GM19025 (cell line): ENCODE results near the gene BCAS4.

Source experiments
- ATAC-seq: cut with Tn5 transposase; IDR thresholded peaks from one replicate; pipeline ENCODE4 v1.9.1; 2021; ENCODE audit warnings: mild to moderate bottlenecking, low read depth, moderate library complexity; ENCODE audit not compliant: unreplicated experiment

The BCAS4 gene

DNA sequence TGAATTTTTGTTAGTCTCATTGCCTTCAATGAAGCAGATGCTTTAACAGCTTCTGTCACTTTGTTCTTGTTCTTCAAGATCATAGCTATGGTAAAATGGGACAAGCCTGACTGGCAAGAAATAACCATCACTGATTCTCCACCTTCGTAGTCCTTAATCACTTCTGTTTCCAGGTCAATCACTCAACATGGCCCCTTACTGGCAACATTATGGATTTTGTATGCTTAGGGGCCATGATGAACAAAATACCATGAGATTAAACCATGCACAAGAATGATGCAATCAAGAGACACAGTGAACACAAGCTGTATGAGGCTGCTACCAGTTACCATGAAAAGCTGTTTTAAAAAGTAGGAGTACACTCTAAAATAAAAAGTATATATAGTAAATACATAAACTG, 103.6 kb downstream of the BCAS4 start:
- no peak for ATAC-seq

DNA sequence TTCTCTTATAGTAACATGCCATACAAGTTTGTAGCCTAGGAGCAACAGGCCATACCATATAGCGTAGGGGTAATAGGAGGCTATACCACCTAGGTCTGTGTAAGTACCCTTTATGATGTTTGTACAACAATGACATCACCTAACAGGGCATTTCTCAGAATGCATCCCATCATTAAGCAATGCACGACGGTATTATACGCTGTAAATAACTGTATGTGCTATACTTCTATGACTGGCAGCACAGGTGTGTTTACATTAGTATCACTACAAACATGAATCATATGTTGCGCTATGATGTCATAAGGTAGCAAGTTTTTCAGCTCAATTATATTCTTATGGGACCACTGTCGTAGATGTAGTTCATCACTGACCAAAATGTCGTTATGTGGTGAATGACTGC, 105.4 kb downstream of the BCAS4 start:
- no peak for ATAC-seq

DNA sequence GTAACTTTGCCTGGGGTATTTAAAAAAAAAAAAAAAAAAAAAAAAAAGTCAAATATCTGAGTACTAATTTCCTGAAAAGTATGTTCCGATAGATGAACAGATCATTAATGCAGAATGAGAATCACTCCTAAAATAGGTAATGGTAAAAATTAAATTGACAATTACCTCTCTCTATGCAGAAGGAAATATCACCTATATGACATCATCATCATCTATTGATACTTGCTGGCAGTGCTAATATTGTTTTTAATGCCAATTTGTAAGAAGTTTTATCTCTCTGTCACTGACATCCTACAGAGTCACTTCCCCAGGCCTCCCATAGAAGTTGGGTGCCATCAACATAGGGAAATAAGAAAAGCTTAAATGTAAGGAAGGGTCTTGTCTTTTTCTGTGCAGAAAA, 106.4 kb downstream of the BCAS4 start:
- no peak for ATAC-seq

DNA sequence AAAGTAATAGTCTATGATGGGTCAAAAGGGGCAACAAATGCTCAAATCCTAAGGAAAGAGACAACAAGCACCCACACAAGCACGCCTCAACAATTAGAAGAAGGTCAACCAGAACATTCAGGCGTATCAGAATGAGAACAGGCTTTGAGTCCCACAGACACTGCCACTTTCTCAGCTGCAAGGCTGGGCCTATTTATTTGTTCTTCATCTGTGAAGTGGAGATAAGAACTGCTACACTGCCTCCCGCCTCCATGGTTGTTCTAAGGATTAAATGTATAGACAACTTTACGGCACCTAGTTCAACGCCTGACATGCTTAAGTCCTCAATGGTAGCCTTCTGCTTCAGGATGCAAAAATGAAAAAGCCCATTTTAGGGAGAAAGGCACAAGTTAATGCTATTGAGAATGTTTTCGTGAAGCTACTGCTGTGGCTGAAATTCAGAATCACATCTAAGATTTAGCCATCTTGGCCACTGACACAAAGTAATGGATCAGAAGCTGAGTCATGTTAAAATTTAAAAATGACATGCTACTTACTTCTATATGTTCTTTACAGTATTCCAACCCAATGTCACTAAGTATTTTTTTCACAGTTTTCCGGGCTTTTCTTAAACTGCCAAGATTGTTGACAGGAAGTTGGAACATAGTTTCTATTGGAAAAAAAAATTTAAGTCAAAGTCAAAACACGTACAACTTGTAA, 108.6 kb downstream of the BCAS4 start:
- no peak for ATAC-seq

DNA sequence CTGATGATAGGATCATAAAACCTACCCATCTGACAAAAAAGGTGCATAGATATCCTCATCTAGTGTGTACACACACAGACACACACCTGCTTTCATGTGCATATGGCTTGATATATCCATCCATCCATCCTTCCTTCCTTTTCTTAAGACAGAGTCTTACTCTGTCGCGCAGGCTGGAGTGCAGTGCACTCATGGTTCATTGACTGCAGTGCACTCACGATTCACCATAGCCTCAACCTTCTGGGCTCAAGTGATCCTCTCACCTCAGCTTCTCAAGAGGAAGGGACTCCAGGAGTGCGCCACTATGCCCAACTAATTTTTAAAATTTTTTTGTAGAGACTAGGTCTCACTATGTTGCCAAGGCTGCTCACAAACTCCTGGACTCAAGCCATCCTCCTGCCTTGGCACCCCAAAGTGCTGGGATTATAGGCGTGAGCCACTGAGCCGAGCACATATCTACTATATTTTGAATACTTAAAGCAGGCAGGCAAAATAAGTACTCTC, 109.3 kb downstream of the BCAS4 start:
- ATAC-seq: no peak

DNA sequence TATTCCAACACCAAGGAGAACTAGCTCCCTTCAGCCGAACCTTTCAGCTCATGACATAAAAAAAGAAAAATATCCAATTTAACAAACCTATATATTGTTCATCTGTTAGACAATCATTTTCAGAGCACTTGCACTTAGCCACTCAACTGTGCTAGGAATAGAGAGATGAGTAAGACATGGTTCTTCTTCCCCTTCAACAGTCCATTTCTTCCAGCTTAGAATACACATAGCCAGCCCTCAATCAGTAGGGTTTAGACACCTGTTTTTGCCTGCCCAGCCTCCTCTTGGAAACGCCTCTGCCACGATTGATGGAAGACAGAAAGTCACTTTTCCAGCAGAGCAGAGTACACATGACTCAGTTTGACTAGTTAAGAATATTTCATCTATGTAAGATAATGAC, 114.6 kb downstream of the BCAS4 start:
- ATAC-seq: no peak

DNA sequence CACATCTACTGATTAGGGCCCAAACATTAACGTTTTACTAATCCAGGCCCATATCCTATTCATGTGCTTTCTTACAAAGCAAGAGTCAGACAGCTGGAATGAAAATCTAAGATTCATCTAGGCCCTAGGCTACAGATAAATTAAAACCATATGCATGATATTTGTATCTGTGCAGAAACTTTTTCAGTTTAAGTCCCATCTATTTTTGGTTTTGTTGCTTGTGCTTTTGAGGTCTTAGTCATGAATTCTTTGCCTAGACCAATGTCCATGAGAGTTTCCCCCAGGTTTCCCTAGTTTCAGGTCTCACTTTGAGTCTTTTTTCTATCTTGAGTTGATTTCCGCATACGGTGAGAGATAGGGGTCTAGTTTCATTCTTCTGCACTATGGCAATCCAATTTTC, 116.2 kb downstream of the BCAS4 start:
- no peak for ATAC-seq

DNA sequence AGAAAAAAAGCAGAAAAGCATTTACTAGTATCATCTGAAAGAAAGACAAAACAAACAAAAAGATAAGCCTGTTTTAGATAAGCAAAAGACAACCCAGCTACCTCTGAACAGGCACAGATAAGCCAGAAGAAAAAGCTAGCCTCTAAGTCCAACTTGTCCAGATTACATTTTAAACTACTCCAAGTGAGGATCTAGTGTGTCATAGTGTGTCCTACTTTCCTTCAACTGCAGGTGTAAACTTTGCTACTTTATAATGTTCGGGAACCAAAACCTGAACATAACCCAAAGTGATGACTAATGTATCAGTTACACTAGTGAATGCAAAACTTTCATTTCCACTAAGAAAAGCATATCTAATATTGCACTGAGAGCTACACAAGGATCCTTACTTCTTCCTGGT, 116.9 kb downstream of the BCAS4 start:
- no peak for ATAC-seq

DNA sequence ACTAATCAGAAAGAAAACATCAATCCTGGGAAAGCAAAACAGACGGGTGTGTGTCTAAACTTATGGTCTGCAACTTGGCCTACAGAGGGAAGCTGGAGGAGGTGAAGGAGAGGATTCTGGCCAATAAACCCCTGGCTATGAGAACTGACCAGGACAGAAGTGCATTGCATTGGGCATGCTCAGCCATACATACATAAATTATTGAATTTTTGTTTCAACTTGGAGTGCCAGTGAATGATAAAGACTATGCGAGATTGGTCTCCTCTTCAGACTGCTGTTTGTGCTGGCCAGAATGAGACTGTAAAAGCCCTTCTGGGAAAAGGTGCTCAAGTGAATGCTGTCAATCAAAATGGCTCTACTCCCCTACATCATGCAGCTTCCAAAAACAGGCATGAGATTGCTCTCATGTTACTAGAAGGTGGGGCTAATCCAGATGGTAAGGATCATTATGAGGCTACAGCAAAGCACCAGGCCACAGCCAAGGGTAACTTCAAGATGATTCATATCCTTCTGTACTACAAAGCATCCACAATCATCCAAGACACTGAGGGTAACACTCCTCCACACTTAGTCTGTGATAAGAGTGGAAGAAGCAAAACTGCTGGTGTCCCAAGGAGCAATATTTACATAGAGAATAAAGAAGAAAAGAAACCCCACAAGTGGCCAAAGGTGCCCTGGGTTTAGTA, 119.0 kb downstream of the BCAS4 start:
- ATAC-seq: no peak

DNA sequence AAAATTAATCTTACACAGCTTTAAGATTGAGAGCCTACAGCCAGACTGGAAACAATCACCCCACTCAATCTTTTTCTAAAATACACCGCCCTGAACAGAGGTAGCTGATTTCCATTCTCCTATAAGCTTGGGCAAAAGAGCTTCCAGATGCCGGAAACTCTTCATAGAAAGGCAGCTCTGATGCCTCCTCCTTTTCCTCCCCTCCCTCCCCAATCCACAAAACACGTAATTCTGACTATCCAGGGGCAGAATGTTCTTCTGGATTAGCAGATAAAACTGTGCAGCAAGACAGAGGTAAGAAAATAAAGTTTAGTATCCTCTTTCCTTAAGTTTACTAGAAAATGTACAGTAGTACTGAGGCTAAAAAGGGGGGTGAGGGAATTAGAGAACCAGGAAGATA, 120.6 kb downstream of the BCAS4 start:
- no peak for ATAC-seq

DNA sequence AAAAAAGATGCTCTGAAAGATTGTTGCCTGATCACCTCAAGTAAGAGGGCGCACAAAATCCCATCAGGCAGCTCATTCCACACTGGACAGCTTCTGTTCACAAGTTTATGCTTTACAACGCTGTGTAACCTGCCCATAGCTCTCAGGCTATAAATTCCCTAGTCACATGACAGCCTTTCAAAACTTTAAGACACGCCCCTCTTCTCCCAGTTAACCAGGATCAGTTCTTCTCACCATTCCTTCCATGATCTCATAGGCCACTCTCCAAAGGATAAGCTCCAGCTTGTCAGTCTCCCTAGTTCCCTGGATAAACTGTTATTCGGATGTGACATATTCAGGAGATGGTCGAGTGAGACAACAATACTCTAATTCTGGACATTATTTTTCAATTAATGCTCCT, 121.4 kb downstream of the BCAS4 start:
- ATAC-seq: no peak

DNA sequence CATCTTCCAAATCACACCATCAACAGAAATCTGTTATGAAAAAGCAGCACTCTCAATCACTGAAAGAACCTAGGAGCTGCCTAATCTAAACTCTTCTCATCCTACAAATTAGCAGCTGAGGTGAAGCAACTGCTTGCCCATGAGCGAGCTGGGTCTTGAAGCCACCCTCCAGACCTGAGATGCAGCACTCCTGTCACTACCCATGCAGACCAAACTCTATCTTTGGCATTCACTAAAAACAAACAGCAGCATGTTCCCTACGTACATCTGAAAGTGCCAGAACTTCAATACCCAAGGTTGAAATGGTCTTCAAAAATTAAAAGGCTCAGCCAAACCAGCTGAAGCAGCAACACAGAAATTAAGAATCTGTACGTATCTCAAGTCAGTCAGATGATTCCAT, 122.1 kb downstream of the BCAS4 start:
- no peak for ATAC-seq

DNA sequence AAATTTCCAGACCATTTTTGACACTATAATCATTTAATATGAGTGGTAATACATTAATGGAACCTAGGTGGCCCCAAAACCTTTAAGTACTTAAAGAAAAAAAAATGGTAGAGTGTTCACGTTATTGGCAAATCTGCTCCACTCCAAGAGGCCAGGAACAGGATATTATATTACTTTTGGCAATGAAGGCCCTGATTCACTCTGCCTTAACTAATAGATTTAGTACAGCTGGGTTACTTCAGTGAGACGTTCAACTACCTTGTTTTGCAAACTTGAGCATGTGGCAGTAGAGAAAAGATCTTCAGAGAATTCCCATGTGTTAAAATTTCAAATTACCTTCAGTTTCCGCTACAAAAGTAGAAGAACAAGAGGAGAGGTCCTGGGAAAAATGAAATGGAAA, 123.5 kb downstream of the BCAS4 start:
- no peak for ATAC-seq

DNA sequence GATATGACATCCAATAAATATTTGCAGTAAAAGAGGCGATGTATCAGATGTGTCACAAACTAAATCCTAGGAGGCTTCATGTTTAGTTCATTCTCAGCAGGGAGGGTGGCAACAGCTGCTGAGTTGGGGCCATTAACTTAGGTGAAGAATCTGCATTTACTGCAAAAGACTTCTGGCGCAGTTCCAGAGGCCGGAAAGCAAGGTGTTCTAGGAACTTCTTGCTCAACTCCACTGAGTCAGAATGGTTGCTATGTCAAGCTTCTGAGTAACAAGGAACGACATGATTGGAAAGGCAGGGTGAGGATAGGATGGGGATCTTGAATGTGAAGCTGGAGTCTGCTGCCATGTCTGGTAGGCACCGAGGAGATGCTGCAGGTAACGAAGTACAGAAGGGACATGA, 124.7 kb downstream of the BCAS4 start:
- ATAC-seq: no peak

DNA sequence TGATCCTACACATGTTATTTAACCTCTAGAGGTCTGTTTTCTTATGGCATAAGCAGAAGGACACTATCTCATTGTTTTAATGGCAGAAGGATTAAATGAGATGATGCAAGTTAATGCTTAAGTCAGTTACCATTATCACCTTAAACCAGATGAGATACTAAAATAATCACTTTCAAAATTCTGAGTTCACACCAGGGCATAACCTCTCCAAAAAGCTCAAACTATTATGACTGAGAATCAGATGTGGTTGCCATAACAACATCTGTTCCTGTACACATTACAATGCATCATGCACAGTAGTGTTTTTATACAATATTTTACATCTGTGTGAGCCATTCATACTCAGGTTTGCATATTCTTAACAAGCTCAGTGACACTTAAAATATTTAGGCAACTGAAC, 126.1 kb downstream of the BCAS4 start:
- no peak for ATAC-seq

DNA sequence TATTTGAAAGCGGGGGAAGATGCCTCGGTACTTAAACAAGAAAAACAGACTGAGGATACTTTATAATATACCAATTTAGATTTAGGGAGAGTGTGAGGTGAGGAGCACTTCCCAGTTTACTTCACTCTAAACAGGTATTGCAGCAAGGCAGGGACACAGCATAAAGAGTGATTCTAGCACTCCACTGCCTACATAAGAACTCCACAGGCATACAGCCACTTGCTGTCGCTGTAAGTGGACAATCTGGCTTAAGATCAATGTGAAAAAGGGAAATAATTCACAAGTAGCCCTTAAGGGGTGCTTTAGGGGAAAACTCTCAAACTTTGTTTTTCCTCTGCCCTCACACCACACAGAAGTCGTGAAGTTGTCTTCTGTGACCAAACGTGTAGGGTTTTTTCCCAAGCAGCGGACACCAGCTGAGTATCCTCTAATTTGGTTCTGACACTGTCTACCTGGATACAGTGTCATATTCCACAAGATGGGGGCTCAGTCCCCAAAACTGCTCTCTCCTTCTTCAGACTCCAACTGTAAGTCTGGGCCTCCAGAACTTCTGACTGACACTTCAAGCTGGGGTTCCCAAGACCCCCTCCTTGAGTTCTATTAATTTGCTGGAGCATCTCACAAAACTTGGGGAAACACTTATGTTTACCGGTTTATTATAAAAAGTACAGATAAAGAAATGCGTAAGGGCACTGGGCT, 127.1 kb downstream of the BCAS4 start:
- no peak for ATAC-seq

DNA sequence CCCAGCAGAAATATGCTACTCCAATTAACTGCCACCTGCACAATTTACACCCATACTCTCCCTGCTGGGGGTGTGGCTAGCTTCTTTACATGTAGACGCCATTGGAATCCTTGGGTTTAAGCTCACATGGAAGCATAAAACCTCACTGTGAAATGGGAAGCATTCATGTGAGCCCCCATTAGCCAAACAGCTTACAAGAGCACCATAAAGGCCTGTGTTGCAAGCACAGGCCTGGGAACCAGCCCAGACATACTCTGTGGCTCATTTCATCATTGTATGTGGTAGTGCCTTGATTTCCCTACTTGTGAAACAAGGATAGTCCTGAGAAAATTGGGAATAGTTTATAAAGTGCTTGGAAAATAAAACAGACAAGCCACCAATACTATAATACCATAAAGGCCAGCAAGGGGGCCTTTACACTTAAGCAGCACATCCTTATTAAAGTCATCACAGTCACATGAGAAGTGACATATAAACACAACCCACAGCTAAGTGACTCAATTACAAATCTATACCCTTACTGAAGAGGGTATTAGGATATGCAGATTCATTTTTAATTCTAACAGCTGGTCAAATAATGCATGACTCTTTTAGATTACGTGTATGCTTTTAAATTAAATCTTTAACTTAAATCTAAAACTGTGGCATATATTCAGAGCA, 129.5 kb downstream of the BCAS4 start:
- ATAC-seq: no peak

DNA sequence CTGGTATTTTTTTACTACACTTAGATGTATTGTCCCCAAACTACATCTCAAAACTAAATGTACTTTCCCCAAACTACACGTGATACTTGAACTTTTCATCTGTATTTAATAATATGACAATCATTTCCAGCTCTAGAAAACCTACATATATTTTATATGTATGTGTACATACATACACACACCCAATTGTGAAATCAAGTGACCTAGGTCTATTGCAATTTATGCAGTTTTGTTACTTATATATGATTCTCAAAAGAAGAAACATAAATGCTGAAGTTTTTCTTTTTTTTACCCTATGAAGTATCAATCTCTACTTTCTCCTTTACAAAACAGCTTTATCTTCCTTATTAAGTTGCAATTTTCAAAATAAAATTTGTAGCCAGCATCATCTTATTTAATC, 131.7 kb downstream of the BCAS4 start:
- ATAC-seq: no peak
